ENCODE measurements around the gene MCOLN3.

The MCOLN3 gene

DNA sequence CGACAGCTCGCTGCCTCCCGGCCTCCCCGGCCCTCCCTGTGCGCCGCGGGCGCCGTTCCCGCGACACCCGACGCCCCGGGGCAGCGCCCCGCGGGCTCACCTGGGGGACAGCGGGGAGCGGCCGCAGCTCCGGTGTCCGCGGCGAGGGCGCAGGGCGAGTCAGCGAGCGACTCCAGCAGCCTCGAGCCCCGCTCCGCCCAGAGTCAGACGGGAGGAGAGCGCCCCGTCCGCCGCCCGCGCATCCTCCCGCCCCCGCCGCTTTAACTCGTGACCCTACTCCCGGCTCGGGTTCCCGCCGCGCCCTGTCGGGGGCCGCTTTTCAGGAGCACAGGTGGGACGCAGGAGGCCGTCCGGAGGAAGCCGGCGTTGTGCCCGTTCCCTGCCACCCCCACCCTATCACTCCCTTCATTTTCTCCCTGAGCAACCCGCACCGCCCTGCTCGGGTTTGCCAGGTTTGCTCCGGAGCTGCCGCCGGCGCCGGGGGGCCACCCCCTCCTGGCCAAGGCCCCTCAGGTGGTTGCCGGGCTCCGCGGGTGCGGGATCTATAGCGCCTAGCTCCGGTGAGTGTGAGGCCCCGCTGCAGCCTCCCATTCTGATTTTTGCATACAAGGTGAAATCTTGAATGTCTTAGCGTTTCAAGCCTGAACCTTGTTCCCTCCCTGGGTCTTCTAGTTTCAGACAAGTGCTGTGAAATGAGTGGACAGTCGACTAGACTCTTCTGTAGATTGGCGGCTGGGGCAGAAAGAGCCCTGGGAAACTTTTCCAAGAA, at the start of gene MCOLN3 (continued):
- TF ChIP-seq ZFHX2 (tag by site-specific recombination; conservative IDR thresholded peaks at IDR 0.05) (peak; percentile 97), ZNF239 (tag by site-specific recombination; IDR thresholded peaks at IDR 0.05) (no peak), ZNF37A (tag by site-specific recombination; IDR thresholded peaks at IDR 0.05) (no peak), KLF17 (tag by site-specific recombination; IDR thresholded peaks at IDR 0.05) (peak; percentile 97), SALL2 (tag by site-specific recombination; IDR thresholded peaks at IDR 0.05; ENCODE audit: borderline replicate concordance) (no peak), ZNF626 (tag by site-specific recombination; IDR thresholded peaks at IDR 0.05) (no peak), GLIS2 (tag by site-specific recombination; IDR thresholded peaks at IDR 0.05) (peak; percentile 100), ZNF776 (tag by site-specific recombination; IDR thresholded peaks at IDR 0.05; ENCODE audit: borderline replicate concordance) (no peak), ZNF639 (tag by site-specific recombination; IDR thresholded peaks at IDR 0.05) (peak; percentile 38; the same call in 1 of the 2 replicates), PRDM2 (tag by site-specific recombination; IDR thresholded peaks at IDR 0.05; ENCODE audit: borderline replicate concordance) (no peak), ZFP41 (tag by site-specific recombination; IDR thresholded peaks at IDR 0.05; ENCODE audit: borderline replicate concordance) (no peak), ZNF121 (tag by site-specific recombination; IDR thresholded peaks at IDR 0.05) (no peak), PRDM1 (tag by site-specific recombination; IDR thresholded peaks at IDR 0.05) (0 out of 2 replicates have a peak, but pooled peaks have one; percentile 19), BCL11B (tag by site-specific recombination; IDR thresholded peaks at IDR 0.05; ENCODE audit: low read depth) (0 out of 2 replicates have a peak, but pooled peaks have one; percentile 46), MZF1 (tag by site-specific recombination; IDR thresholded peaks at IDR 0.05; ENCODE audit: borderline replicate concordance) (no peak; the same call in 1 of the 2 replicates), ZNF610 (tag by site-specific recombination; IDR thresholded peaks at IDR 0.05; ENCODE audit: borderline replicate concordance) (peak; percentile 72; the same call in 1 of the 2 replicates), ZNF2 (tag by site-specific recombination; IDR thresholded peaks at IDR 0.05) (peak; percentile 86), GLIS1 (tag by site-specific recombination; IDR thresholded peaks at IDR 0.05) (peak; percentile 96), ZNF658 (tag by site-specific recombination; IDR thresholded peaks at IDR 0.05) (no peak), RBAK (tag by site-specific recombination; IDR thresholded peaks at IDR 0.05) (no peak), ZNF514 (tag by site-specific recombination; IDR thresholded peaks at IDR 0.05) (no peak), ZNF596 (tag by site-specific recombination; IDR thresholded peaks at IDR 0.05) (peak; percentile 17; the same call in 1 of the 2 replicates)
- TF ChIP-seq, protein P1, sequence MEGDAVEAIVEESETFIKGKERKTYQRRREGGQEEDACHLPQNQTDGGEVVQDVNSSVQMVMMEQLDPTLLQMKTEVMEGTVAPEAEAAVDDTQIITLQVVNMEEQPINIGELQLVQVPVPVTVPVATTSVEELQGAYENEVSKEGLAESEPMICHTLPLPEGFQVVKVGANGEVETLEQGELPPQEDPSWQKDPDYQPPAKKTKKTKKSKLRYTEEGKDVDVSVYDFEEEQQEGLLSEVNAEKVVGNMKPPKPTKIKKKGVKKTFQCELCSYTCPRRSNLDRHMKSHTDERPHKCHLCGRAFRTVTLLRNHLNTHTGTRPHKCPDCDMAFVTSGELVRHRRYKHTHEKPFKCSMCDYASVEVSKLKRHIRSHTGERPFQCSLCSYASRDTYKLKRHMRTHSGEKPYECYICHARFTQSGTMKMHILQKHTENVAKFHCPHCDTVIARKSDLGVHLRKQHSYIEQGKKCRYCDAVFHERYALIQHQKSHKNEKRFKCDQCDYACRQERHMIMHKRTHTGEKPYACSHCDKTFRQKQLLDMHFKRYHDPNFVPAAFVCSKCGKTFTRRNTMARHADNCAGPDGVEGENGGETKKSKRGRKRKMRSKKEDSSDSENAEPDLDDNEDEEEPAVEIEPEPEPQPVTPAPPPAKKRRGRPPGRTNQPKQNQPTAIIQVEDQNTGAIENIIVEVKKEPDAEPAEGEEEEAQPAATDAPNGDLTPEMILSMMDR (tag by site-specific recombination; IDR thresholded peaks at IDR 0.05) = peak; percentile 60
- TF ChIP-seq, protein P2, sequence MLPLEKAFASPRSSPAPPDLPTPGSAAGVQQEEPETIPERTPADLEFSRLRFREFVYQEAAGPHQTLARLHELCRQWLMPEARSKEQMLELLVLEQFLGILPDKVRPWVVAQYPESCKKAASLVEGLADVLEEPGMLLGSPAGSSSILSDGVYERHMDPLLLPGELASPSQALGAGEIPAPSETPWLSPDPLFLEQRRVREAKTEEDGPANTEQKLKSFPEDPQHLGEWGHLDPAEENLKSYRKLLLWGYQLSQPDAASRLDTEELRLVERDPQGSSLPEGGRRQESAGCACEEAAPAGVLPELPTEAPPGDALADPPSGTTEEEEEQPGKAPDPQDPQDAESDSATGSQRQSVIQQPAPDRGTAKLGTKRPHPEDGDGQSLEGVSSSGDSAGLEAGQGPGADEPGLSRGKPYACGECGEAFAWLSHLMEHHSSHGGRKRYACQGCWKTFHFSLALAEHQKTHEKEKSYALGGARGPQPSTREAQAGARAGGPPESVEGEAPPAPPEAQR (tag by site-specific recombination; IDR thresholded peaks at IDR 0.05) = no peak
- TF ChIP-seq, protein P3, sequence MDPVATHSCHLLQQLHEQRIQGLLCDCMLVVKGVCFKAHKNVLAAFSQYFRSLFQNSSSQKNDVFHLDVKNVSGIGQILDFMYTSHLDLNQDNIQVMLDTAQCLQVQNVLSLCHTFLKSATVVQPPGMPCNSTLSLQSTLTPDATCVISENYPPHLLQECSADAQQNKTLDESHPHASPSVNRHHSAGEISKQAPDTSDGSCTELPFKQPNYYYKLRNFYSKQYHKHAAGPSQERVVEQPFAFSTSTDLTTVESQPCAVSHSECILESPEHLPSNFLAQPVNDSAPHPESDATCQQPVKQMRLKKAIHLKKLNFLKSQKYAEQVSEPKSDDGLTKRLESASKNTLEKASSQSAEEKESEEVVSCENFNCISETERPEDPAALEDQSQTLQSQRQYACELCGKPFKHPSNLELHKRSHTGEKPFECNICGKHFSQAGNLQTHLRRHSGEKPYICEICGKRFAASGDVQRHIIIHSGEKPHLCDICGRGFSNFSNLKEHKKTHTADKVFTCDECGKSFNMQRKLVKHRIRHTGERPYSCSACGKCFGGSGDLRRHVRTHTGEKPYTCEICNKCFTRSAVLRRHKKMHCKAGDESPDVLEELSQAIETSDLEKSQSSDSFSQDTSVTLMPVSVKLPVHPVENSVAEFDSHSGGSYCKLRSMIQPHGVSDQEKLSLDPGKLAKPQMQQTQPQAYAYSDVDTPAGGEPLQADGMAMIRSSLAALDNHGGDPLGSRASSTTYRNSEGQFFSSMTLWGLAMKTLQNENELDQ (tag by site-specific recombination; IDR thresholded peaks at IDR 0.05; ENCODE audit: low read depth) = no peak
